ENCODE data around the gene CTRL.
A peak's percentile ranks its signal among the peaks of the same experiment; 100 is the strongest.
"Not testable (repeated sequence)": the region's sequence is repeated elsewhere in the genome, so short reads cannot be mapped to it uniquely, and the experiment has no call there.

The CTRL gene

GRCh38 chr16:67931712-67932461 is at the start of gene CTRL:
TSS of gene CTRL (minus strand) at chr16:67931862. CDS start at chr16:67931852, 10 bp downstream.
- no peak for DNase-seq

- DNase-seq, result no peak
Measured at GRCh38 chr16:67979955-67980678, 48.5 kb upstream of the CTRL start, which contains the start of gene DPEP3. TSS of gene DPEP3 (minus strand) at chr16:67980499. CDS start at chr16:67980380, 119 bp downstream.

GRCh38 chr16:67977469-67978227 is 46.0 kb upstream of the CTRL start:
- no peak for DNase-seq

- DNase-seq, result no peak
Measured at GRCh38 chr16:67977005-67977404, 45.3 kb upstream of the CTRL start.

- no peak for DNase-seq
Measured at GRCh38 chr16:67976205-67976604, 44.5 kb upstream of the CTRL start.

GRCh38 chr16:67975321-67976105 is 43.9 kb upstream of the CTRL start:
- DNase-seq, result no peak

GRCh38 chr16:67972285-67972684 is 40.6 kb upstream of the CTRL start:
- DNase-seq, result not testable (repeated sequence)

- no peak for DNase-seq
Measured at GRCh38 chr16:67971111-67971510, 39.4 kb upstream of the CTRL start.

GRCh38 chr16:67969254-67970039 is 37.8 kb upstream of the CTRL start:
- no peak for DNase-seq

GRCh38 chr16:67968400-67969253 is 37.0 kb upstream of the CTRL start, which contains the start of gene SLC12A4:
TSS of gene SLC12A4 (minus strand) at chr16:67968637. CDS start at chr16:67968553, 84 bp downstream.
- peak; percentile 78 for DNase-seq

- peak; percentile 22 for DNase-seq
Measured at GRCh38 chr16:67967958-67968399, 36.3 kb upstream of the CTRL start.

- DNase-seq, result no peak
Measured at GRCh38 chr16:67967183-67967957, 35.7 kb upstream of the CTRL start.

- DNase-seq, result no peak
Measured at GRCh38 chr16:67966549-67967182, 35.0 kb upstream of the CTRL start.

- no peak for DNase-seq
Measured at GRCh38 chr16:67965668-67966548, 34.2 kb upstream of the CTRL start.

GRCh38 chr16:67964477-67965131 is 32.9 kb upstream of the CTRL start:
- no peak for DNase-seq

GRCh38 chr16:67963662-67964321 is 32.1 kb upstream of the CTRL start:
- no peak for DNase-seq

- no peak for DNase-seq
Measured at GRCh38 chr16:67963292-67963661, 31.6 kb upstream of the CTRL start.

Data from activated CD4-positive, alpha-beta T cell treated with anti-CD3 and anti-CD28 coated beads, Interleukin-2, amount 50 U/mL, for 1 hour (primary cell).